PFSK-1 (cell line): ENCODE data around the gene HABP2.

Experiments used
- POLR2AphosphoS5 ChIP-seq: IDR thresholded peaks from 2 replicates; pipeline ENCODE4 v1.6.1; 2012; ENCODE audit warnings: low read depth, mild to moderate bottlenecking, control low read depth, low read length, moderate library complexity
- REST ChIP-seq, 2 experiments: IDR thresholded peaks; 2 replicates each; pipeline versions ENCODE4 v1.6.1 to v1.8.0; 2011 to 2012; ENCODE audit warnings: low read depth in 2 of 2, low read length in 2 of 2, control low read depth in 1 of 2, inconsistent platforms in 1 of 2, mild to moderate bottlenecking in 1 of 2, moderate library complexity in 1 of 2; ENCODE audit not compliant: insufficient read depth in 1 of 2
- SIN3A ChIP-seq: IDR thresholded peaks from 2 replicates; pipeline ENCODE4 v1.6.1; 2012; ENCODE audit warnings: mild to moderate bottlenecking, low read length, moderate library complexity, borderline replicate concordance; ENCODE audit not compliant: insufficient read depth
- TAF1 ChIP-seq: IDR thresholded peaks from 2 replicates; pipeline ENCODE4 v1.6.1; 2012; ENCODE audit warnings: low read length, control low read depth, borderline replicate concordance; ENCODE audit not compliant: insufficient read depth

DNA sequence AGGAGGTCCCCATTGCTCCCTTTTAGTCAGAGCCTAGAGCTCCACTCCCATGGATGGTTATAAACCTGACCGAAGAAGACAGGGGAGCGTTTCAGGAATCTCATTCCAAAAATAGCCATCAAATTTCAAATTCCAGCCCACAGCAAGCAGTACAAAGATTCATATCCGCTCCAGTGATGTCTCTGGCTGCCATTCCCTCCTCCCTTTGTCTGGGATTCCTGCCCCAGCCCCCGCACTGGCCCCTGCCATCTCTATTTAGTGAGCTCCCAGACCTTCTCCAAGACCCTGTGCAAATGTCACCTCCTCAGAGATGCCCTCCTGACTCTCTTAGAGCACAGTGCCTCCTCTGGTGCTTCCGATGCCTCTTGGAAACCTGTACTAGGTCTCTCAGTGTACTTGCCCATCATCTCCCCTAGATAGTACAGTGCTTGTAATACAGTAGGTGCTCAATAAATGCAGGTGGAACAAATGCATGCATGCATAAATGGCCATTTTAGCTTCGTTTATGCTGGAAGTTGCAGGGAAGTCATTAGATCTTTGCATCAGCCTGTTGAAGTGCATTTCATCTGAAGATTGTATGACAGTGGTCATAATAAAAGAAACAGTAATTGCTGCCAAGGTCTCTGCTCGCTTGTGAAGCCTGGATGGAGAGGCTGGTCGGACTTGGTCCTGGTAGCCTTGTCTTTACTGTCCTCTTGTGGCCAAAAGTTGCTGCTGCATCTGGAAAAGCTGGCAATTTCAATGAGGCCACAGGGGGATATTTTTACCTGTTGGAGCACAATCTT lies 32.0 kb upstream of the HABP2 start:
- TF ChIP-seq POLR2AphosphoS5 (no peak), TAF1 (no peak), REST (IDR thresholded peaks at IDR 0.05; ENCODE audit: insufficient read depth in 1 of 2, low read depth in 2 of 2, low read length in 2 of 2) (no peak), SIN3A (no peak)
